ENCODE results near the gene HMGCS2. TPM values are rescaled to one million over a fixed set of nuclear protein-coding genes. Genes with fewer than 3 reads are reported as not detected.
A peak's percentile ranks its signal among the peaks of the same experiment; 100 is the strongest.
"Not testable (repeated sequence)": the region's sequence is repeated elsewhere in the genome, so short reads cannot be mapped to it uniquely, and the experiment has no call there.

HMGCS2 gene
- total RNA-seq, 1 donor from 2014 or later, result not detected

DNA sequence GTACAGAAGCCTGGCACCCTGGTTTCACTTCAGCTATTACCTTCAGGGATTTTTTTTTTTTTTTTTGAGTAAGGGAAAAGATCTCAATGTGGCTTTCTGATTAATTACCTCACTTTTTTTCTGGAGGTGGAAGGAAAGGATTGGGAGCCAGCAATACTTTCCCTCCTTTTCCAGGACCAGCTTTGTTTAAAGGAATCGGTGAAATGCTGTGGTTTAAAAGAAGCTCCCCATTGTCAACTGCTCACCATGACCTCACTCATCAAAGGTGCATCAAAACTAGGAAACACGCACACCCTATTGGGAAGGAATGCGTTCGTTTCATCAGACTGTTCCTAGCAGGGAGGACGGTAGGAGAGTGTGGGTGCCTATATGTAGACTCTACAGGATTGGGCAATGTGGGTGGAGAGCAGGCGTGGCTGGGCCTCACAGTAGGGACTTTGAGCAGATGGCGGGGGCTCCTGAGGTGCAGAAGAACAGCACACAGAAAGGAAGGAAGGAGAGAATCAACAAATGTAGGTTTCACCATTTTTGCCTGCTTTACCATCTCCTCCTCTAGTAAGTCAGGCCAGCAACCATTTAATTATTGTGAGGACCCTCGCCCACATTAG is 44.0 kb downstream of the HMGCS2 start:
- Mint-ChIP-seq H3K27me3 (no peaks in the 10 kb centered on the region), H3K4me1 (peaks cover 12% of the 10 kb centered on the region), H3K9me3 (no peaks in the 10 kb centered on the region), H3K27ac (no peak overlapping the region), H3K36me3 (ENCODE audit: low read depth) (peaks cover 55% of the 10 kb centered on the region), H3K4me3 (no peak overlapping the region)
- intact Hi-C loops (cut with micrococcal nuclease), result no loop called here
- no peak for DNase-seq

DNA sequence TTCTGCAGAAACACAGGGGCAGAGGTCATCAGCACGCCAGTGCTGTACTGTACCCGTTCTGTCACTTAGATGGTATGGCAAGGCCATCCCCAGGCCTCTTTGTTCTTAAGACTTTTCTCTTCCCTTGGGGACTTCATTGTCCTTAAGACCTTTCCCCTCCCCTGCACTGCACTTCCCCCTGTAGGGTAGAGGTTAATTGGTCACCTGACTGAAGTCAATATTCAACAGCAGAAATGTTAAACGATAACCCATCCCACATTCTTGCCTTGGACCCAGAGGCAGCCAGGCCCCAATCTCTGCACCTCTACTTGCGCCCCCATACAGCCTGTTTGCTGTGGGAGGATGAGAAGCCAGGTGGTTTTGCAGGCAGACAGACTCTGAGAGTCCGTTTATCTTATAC is 46.8 kb downstream of the HMGCS2 start:
- H3K36me3 Mint-ChIP-seq (ENCODE audit: low read depth), result peaks cover 40% of the 10 kb centered on the region
- H3K27me3 Mint-ChIP-seq, result no peaks in the 10 kb centered on the region
- H3K9me3 Mint-ChIP-seq, result no peaks in the 10 kb centered on the region
- H3K27ac Mint-ChIP-seq, result no peak overlapping the region
- peaks cover 22% of the 10 kb centered on the region for H3K4me1 Mint-ChIP-seq
- intact Hi-C loops (cut with micrococcal nuclease), result no loop called here
- no peak for DNase-seq
- no peak overlapping the region for H3K4me3 Mint-ChIP-seq

DNA sequence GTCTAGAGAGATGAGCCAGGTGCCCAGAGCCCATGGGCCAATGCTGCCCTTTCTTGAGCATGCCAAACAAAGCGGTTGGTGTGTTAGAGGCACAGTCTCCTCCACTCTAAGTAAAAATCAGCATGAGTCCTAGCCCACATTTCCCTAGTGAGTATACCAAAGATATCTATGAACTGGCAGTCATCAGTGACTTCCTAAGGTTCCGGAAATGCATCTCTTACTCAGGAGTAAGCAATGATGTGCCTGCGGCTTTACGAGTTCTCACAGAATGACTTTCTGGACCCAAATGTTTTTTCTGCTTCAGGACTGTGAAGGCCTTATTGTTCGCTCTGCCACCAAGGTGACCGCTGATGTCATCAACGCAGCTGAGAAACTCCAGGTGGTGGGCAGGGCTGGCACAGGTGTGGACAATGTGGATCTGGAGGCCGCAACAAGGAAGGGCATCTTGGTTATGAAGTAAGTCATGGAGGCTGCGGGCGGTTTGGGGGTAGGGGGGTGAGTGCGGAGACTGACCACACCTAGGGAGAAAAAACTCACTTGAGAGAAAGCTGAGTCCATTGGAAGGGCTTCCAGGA is 47.8 kb downstream of the HMGCS2 start:
- intact Hi-C loops (cut with micrococcal nuclease), result no loop called here
- no peaks in the 10 kb centered on the region for H3K9me3 Mint-ChIP-seq
- no peak overlapping the region for H3K4me3 Mint-ChIP-seq
- no peak for DNase-seq
- peaks cover 38% of the 10 kb centered on the region for H3K36me3 Mint-ChIP-seq (ENCODE audit: low read depth)
- no peak overlapping the region for H3K27ac Mint-ChIP-seq
- peaks cover 27% of the 10 kb centered on the region for H3K4me1 Mint-ChIP-seq
- H3K27me3 Mint-ChIP-seq, result no peaks in the 10 kb centered on the region

DNA sequence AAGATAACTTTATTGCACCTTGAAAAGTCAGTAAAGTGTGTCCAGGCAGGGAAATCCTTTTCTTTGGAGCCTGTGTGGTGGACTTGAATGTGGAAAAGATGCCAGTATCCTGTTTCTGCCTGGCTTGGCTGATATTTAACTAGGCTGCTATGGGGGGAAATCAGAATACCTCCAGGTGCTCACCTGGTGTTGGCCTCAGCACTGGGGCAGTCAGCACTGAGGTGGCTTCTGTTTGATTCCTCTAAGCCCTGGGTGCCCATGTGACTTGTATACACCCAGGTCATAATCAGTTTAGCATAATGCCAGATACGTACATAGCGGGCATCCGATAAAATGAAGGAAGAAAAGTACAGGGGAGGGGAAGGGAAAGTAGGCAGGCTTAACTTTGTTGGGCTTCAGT is 49.7 kb downstream of the HMGCS2 start:
- DNase-seq, result no peak
- Mint-ChIP-seq H3K9me3 (no peaks in the 10 kb centered on the region), H3K27me3 (no peaks in the 10 kb centered on the region), H3K4me1 (peaks cover 41% of the 10 kb centered on the region), H3K27ac (no peak overlapping the region), H3K4me3 (no peak overlapping the region), H3K36me3 (ENCODE audit: low read depth) (peaks cover 31% of the 10 kb centered on the region)
- intact Hi-C loops (cut with micrococcal nuclease), result no loop called here

DNA sequence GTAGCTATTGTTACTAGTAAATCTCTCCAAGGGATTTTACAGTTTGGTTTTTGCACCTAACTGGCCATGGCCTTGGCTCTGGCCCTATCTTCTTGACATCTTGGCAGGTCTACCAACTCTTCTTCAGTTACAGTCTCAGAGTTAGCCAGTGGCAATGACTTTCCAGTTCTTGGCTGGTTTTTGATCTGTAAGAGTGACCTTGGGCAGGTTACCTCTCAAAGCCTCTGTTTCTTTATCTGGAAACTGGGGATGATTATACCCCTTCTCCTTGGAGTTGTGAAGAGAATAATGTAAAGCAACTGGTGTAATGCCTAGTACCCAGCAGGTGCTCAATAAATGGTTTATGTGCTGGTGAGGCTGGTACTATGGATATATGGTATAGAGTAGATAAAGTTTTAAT is 50.3 kb downstream of the HMGCS2 start:
- H3K36me3 Mint-ChIP-seq (ENCODE audit: low read depth), result peaks cover 29% of the 10 kb centered on the region
- H3K4me3 Mint-ChIP-seq, result no peak overlapping the region
- intact Hi-C loops (cut with micrococcal nuclease), result no loop called here

DNA sequence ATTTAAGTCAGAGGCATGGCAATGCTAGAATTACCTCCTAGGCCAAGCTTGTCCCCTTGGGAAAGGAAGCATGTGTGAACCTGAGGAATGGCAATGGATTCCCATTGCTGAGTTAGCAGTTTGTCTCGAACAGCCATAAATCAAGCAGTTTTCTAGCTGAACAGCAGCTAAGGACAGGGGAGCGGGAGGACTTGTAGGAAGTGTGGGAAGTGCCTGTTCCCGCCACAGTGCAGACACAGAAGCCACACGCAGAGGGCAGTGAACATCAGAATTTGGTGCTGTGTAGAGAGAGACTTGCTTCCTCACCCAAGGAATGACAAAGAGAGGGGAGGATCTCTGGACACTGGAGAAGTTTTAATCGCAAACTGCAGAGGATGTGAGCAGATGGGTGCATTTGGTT is 53.2 kb downstream of the HMGCS2 start:
- peak; percentile 55 for DNase-seq
- intact Hi-C loops (cut with micrococcal nuclease), result no loop called here
- no peak overlapping the region for H3K4me3 Mint-ChIP-seq
- H3K27ac Mint-ChIP-seq, result peak overlapping the region; percentile 30
- peaks cover 14% of the 10 kb centered on the region for H3K36me3 Mint-ChIP-seq (ENCODE audit: low read depth)
- H3K9me3 Mint-ChIP-seq, result no peaks in the 10 kb centered on the region
- H3K4me1 Mint-ChIP-seq, result peaks cover 51% of the 10 kb centered on the region
- peaks cover 6% of the 10 kb centered on the region for H3K27me3 Mint-ChIP-seq

More for the DNA sequence above, 50.3 kb downstream of the HMGCS2 start:
- DNase-seq, result no peak
- Mint-ChIP-seq H3K27me3 (no peaks in the 10 kb centered on the region), H3K27ac (no peak overlapping the region), H3K4me1 (peaks cover 46% of the 10 kb centered on the region), H3K9me3 (no peaks in the 10 kb centered on the region)

DNA sequence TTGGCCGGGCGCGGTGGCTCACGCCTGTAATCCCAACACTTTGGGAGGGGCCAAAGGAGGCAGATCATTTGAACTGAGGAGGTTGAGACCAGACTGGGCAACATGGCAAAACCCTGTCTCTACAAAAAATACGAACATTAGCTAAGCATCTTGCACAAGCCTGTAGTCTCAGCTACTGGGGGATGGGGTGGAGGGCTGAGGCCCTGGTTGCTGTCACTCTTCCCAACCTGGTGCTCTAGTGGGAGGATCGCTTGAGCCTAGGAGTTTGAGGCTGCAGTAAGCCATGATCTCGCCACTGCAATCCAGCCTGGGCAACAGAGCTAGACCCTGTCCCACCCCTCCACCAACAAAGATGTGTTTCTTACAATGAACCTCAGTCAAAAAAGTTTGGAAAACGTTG is 54.1 kb downstream of the HMGCS2 start:
- Mint-ChIP-seq H3K4me3 (peak overlapping the region; percentile 84), H3K9me3 (no peaks in the 10 kb centered on the region), H3K27ac (no peak overlapping the region), H3K36me3 (ENCODE audit: low read depth) (peaks cover 10% of the 10 kb centered on the region), H3K4me1 (peaks cover 51% of the 10 kb centered on the region), H3K27me3 (peaks cover 16% of the 10 kb centered on the region)
- intact Hi-C loops (cut with micrococcal nuclease), result no loop called here
- DNase-seq, result no peak

DNA sequence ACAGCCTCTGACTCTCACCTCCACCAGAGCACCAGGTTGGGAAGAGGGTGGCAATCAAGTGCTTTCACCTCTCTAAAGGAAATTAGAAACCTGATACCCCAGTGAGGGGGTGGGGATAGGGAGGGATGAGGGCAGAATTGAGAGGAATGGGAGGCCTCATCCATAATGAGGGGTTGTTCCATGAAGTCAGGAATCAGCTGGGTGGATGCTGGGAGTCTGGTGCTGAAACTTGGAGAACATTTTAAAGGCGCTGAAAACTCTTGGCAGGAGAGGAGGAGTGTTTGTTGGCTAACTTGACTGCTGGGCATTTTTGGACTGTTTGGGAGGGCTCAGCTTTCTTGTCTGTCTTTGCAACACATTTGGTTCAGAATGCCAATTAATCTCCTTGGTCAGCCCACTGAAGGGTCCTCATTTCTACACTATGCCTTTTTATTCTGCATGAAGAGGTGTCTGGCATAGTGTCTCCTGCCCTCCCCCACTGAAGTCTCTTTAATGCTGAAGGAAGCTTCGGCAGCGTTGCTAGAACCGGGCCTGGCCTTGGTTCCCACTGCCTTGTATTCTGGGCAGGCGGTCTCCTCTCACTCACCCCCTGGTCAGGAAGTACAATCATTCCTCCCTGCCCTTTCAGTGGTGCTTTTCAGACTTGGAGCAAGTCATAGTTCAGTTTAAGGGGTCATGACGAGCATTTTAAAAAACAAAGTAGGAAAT is 54.8 kb downstream of the HMGCS2 start:
- peak overlapping the region; percentile 84 for H3K4me3 Mint-ChIP-seq
- peaks cover 47% of the 10 kb centered on the region for H3K4me1 Mint-ChIP-seq
- peak; percentile 54 for DNase-seq
- intact Hi-C loops (cut with micrococcal nuclease), result no loop called here
- peaks cover 20% of the 10 kb centered on the region for H3K27me3 Mint-ChIP-seq
- H3K27ac Mint-ChIP-seq, result no peak overlapping the region
- H3K36me3 Mint-ChIP-seq (ENCODE audit: low read depth), result peaks cover 8% of the 10 kb centered on the region
- H3K9me3 Mint-ChIP-seq, result no peaks in the 10 kb centered on the region

DNA sequence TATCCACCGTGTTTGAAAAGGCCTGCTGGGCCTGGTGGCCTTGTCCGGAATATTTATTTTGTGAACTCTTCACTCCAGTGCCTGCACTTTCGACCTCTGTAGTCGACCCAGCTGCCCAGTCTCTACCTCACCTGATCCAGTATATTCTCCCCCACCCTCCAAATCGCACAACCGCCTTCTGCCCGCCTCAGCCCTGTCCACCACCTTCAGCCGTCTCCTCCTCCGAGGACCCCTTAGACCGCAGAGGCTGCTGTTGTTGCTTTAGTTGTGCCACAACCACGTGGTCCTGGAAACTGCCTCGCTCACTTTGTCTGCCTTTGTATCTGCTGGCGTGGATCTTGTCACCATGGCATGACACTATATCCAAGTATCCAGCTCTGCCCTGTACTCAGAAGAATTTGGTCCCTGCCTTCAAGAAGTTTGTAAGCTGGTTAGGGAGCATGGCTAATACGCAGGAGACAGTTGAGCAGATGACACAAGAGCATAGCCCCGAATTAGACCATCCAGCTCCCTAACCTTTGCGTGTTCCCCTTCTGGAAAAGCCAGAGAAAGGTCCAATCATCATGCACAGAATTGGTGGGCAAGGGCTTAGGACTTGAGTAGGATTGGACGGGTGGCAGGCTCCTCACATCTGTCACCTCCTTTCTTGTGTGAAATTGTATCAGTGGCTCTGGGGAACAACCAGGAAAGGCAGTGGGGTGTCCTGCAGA is 55.5 kb downstream of the HMGCS2 start:
- Mint-ChIP-seq H3K4me1 (peaks cover 42% of the 10 kb centered on the region), H3K27ac (peak overlapping the region; percentile 55), H3K4me3 (peak overlapping the region; percentile 84), H3K9me3 (no peaks in the 10 kb centered on the region), H3K36me3 (ENCODE audit: low read depth) (peaks cover 8% of the 10 kb centered on the region), H3K27me3 (peaks cover 27% of the 10 kb centered on the region)
- peak; percentile 59 for DNase-seq
- intact Hi-C loops (cut with micrococcal nuclease), result no loop called here

DNA sequence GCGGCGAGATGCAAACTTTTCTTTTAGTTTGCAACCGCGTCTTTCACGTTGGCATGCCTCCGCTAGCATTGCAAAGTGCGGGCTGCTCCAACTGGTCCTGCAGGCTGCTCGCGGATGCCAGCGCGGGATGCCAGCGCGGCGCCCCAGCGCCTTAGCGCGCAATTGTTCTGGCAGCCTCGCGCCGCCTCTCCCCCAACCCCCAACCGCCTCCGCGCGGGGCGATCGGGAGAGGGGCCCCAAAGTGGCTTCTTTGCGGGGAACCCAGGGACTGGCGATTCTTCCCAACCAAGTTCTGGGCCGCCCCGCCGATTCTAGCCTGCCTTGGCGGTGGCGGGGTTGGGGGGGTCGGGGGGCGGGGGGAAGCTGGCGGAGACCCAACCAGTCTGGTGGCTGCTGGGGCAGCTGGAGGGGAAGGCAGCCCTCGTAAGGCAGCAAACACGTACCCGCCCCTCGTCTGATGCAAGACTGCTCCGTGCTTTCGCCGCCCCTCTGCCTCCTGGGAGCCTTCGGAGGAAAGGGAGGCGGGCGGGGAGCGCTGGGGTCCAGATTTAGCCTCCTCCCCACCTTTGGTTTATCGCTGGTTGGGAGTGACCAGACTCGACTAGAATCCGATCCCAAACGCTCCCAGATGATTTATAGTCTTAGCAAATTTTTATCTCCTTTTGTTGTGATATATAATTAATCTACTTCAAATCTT is 56.2 kb downstream of the HMGCS2 start:
- intact Hi-C loops (cut with micrococcal nuclease), result no loop called here
- Mint-ChIP-seq H3K9me3 (no peaks in the 10 kb centered on the region), H3K27me3 (peaks cover 31% of the 10 kb centered on the region), H3K36me3 (ENCODE audit: low read depth) (peaks cover 5% of the 10 kb centered on the region), H3K4me3 (peak overlapping the region; percentile 94), H3K27ac (peak overlapping the region; percentile 86), H3K4me1 (peaks cover 39% of the 10 kb centered on the region)
- peak; percentile 81 for DNase-seq

DNA sequence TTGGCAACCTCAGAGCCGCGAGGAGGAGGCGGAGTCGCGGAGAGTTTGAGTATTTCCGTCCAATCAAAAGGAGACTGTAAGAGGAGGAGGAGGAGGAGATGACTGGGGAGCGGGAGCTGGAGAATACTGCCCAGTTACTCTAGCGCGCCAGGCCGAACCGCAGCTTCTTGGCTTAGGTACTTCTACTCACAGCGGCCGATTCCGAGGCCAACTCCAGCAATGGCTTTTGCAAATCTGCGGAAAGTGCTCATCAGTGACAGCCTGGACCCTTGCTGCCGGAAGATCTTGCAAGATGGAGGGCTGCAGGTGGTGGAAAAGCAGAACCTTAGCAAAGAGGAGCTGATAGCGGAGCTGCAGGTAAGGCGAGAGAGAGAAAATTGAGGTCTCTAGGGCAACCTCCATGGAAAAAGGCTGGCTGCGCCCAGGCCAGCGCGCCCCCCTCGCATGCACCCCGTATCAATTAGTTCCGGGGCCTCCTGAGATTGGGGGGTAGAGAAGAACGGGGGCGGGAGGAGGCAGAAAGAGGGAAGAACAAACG is 56.8 kb downstream of the HMGCS2 start, which contains the start of gene PHGDH:
TSS of gene PHGDH (plus strand) at position 131 of the 538 bp plus-strand sequence. CDS start at position 220, 89 bp downstream.
- intact Hi-C loops (cut with micrococcal nuclease), result no loop called here
- Mint-ChIP-seq H3K27me3 (peaks cover 35% of the 10 kb centered on the region), H3K27ac (peak within 1 kb of the TSS; percentile 86), H3K4me1 (peaks cover 38% of the 10 kb centered on the region), H3K9me3 (no peaks in the 10 kb centered on the region), H3K36me3 (ENCODE audit: low read depth) (peaks cover 5% of the 10 kb centered on the region), H3K4me3 (peak within 1 kb of the TSS; percentile 94)
- peak; percentile 88 for DNase-seq

DNA sequence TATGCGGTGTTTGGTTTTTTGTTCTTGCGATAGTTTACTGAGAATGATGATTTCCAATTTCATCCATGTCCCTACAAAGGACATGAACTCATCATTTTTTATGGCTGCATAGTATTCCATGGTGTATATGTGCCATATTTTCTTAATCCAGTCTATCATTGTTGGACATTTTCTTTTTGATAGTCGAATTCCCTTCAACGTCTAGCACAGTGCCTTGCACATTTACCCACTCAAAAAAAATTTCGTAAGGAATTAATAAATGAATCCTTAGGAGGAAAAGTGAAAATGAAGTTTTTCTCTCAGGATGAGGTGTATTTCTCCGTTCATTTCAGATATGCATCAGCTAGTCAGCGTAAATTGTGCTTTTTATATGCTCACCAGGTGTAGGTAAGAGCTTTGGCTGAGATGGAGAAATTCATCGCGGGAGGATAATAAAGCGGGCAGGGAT is 57.3 kb downstream of the HMGCS2 start:
- H3K9me3 Mint-ChIP-seq; H3K36me3 Mint-ChIP-seq (ENCODE audit: low read depth); DNase-seq; intact Hi-C loops (cut with micrococcal nuclease): not testable (repeated sequence)
- H3K27me3 Mint-ChIP-seq, result peaks cover 35% of the 10 kb centered on the region
- H3K4me3 Mint-ChIP-seq, result peak overlapping the region; percentile 94
- peaks cover 38% of the 10 kb centered on the region for H3K4me1 Mint-ChIP-seq
- peak overlapping the region; percentile 86 for H3K27ac Mint-ChIP-seq

DNA sequence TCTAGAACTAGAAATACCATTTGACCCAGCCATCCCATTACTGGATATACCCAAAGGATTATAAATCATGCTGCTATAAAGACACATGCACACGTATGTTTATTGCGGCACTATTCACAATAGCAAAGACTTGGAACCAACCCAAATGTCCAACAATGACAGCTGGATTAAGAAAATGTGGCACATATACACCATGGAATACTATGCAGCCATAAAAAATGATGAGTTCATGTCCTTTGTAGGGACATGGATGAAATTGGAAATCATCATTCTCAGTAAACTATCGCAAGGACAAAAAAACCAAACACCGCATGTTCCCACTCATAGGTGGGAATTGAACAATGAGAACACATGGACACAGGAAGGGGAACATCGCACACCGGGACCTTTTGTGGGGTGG is 62.1 kb downstream of the HMGCS2 start:
- DNase-seq, H3K27ac Mint-ChIP-seq: not testable (repeated sequence)
- H3K27me3 Mint-ChIP-seq, result peaks cover 38% of the 10 kb centered on the region

More for the DNA sequence above, 62.1 kb downstream of the HMGCS2 start:
- intact Hi-C loops (cut with micrococcal nuclease); H3K36me3 Mint-ChIP-seq (ENCODE audit: low read depth); H3K4me1 Mint-ChIP-seq; H3K4me3 Mint-ChIP-seq: not testable (repeated sequence)
- peaks cover 14% of the 10 kb centered on the region for H3K9me3 Mint-ChIP-seq
